Ascending aorta (tissue), 2 donors: ENCODE data around the gene SRSF4. TPM values are rescaled to one million over a fixed set of nuclear protein-coding genes. Genes with fewer than 3 reads are reported as not detected.
A peak's percentile ranks its signal among the peaks of the same experiment; 100 is the strongest.

ENCODE experiments used
- DNase-seq, 2 donors: peaks; one replicate each; pipeline ENCODE4 v3.0.0-alpha.2; 2019; ENCODE audit warnings: low spot score in 2 of 2
- H3K27ac ChIP-seq, 2 donors: fragments of 200-600 bp; sonication (generic); one replicate each; pipeline ENCODE4 v1.5.1; 2016 to 2017; ENCODE audit warnings: mild to moderate bottlenecking in 1 of 2
- H3K27me3 ChIP-seq: fragments of 200-600 bp; sonication (generic); one replicate; pipeline ENCODE4 v1.5.1; 2017
- H3K36me3 ChIP-seq, 2 donors: fragments of 200-600 bp; sonication (generic); one replicate each; pipeline ENCODE4 v1.5.1; 2016
- H3K4me1 ChIP-seq, 2 donors: fragments of 200-600 bp; sonication (generic); one replicate each; pipeline ENCODE4 v1.5.1; 2016 to 2017; ENCODE audit warnings: mild to moderate bottlenecking in 1 of 2
- H3K4me3 ChIP-seq, 2 donors: fragments of 200-600 bp; sonication (generic); one replicate each; pipeline ENCODE4 v1.5.1; 2016 to 2017; ENCODE audit warnings: mild to moderate bottlenecking in 1 of 2
- H3K9me3 ChIP-seq, 2 donors: fragments of 200-600 bp; sonication (generic); one replicate each; pipeline ENCODE4 v1.5.1; 2016
- CTCF ChIP-seq, 3 experiments: fragments of 200-600 bp in 2 of 3; fragments of 450-650 bp in 1 of 3; sonication (generic) in 2 of 3; IDR thresholded peaks; one replicate each; pipeline ENCODE4 v1.5.1; 2016 to 2019; ENCODE audit warnings: antibody characterized with exemption in 3 of 3, mild to moderate bottlenecking in 1 of 3, moderate library complexity in 1 of 3
- intact Hi-C: fragments of 100-400 bp; cut with DNase I; formaldehyde crosslinking; loops from one replicate; pipeline ENCODE4 v1.15.1; 2023
- total RNA-seq: library from RNA; depleted of rRNA; stranded (reverse); fragments of >200 nt; gene quantifications from one replicate; pipeline ENCODE4 v1.1.0, GENCODE V29; 2016

The SRSF4 gene
- total RNA-seq, result 49.1 TPM

GRCh38 chr1:29181413-29182225 is at the start of gene SRSF4:
TSS of gene SRSF4 (minus strand) at chr1:29181900. CDS start at chr1:29181752, 148 bp downstream.
- H3K36me3 ChIP-seq, result peaks cover 0 to 8% of the 10 kb centered on the region in 2 donors
- H3K4me1 ChIP-seq, result peaks cover 18 to 30% of the 10 kb centered on the region in 2 donors
- H3K27ac ChIP-seq, result peak within 1 kb of the TSS; percentile 100
- peak within 1 kb of the TSS; percentile 95 to 99 for H3K4me3 ChIP-seq
- TF ChIP-seq CTCF (IDR thresholded peaks at IDR 0.05), result peak; percentile 73 to 79 (median 75)
- H3K9me3 ChIP-seq, result no peaks in the 10 kb centered on the region
- DNase-seq, result peak; percentile 92 to 99
- intact Hi-C loops, result loop anchor here (1.0 to 5.0 kb wide), 6 partner anchors 21 to 674 kb away; partner anchors contain the start of genes RCC1, TAF12 and YTHDF2
- no peaks in the 10 kb centered on the region for H3K27me3 ChIP-seq

- DNase-seq, result peak; percentile 73 to 96
- no peaks in the 10 kb centered on the region for H3K27me3 ChIP-seq
- peak within 1 kb of the TSS; percentile 82 to 88 for H3K4me3 ChIP-seq
- peak within 1 kb of the TSS; percentile 73 to 83 for H3K27ac ChIP-seq
- intact Hi-C loops, result loop anchor here (1.0 kb wide), 1 partner anchor 106 kb away; no protein-coding TSS in a partner anchor
- peaks cover 0 to 10% of the 10 kb centered on the region in 2 donors for H3K4me1 ChIP-seq
- peak in 1 of 3 experiments; percentile 27 for TF ChIP-seq CTCF (IDR thresholded peaks at IDR 0.05)
- no peaks in the 10 kb centered on the region for H3K9me3 ChIP-seq
- no peaks in the 10 kb centered on the region for H3K36me3 ChIP-seq
Observed at GRCh38 chr1:29230553-29231378, 49.1 kb upstream of the SRSF4 start, which contains the start of gene MECR. TSS of gene MECR (minus strand) at chr1:29230934. CDS start at chr1:29230906, 28 bp downstream.

- peak overlapping the region; percentile 82 to 88 for H3K4me3 ChIP-seq
- DNase-seq, result no peak
- no peak for TF ChIP-seq CTCF (IDR thresholded peaks at IDR 0.05)
- H3K27me3 ChIP-seq, result no peaks in the 10 kb centered on the region
- H3K4me1 ChIP-seq, result peaks cover 0 to 10% of the 10 kb centered on the region in 2 donors
- no peaks in the 10 kb centered on the region for H3K36me3 ChIP-seq
- no peaks in the 10 kb centered on the region for H3K9me3 ChIP-seq
- H3K27ac ChIP-seq, result peak overlapping the region; percentile 73 to 83
- intact Hi-C loops, result loop anchor here (1.0 kb wide), 1 partner anchor 106 kb away; no protein-coding TSS in a partner anchor
Observed at GRCh38 chr1:29230204-29230552, 48.5 kb upstream of the SRSF4 start.

GRCh38 chr1:29227511-29227910 is 45.8 kb upstream of the SRSF4 start:
- H3K27ac ChIP-seq, result no peak overlapping the region
- no peaks in the 10 kb centered on the region for H3K27me3 ChIP-seq
- H3K4me3 ChIP-seq, result no peak overlapping the region
- peaks cover 0 to 4% of the 10 kb centered on the region in 2 donors for H3K36me3 ChIP-seq
- H3K4me1 ChIP-seq, result peaks cover 0 to 10% of the 10 kb centered on the region in 2 donors
- no peak for TF ChIP-seq CTCF (IDR thresholded peaks at IDR 0.05)
- DNase-seq, result no peak
- intact Hi-C loops, result no loop called here
- no peaks in the 10 kb centered on the region for H3K9me3 ChIP-seq

- H3K27me3 ChIP-seq, result no peaks in the 10 kb centered on the region
- no peak for DNase-seq
- H3K36me3 ChIP-seq, result peaks cover 0 to 7% of the 10 kb centered on the region in 2 donors
- H3K4me1 ChIP-seq, result peaks cover 0 to 6% of the 10 kb centered on the region in 2 donors
- intact Hi-C loops, result no loop called here
- no peak overlapping the region for H3K4me3 ChIP-seq
- H3K9me3 ChIP-seq, result no peaks in the 10 kb centered on the region
- no peak for TF ChIP-seq CTCF (IDR thresholded peaks at IDR 0.05)
- no peak overlapping the region for H3K27ac ChIP-seq
Observed at GRCh38 chr1:29225361-29225760, 43.7 kb upstream of the SRSF4 start.
